B cell (primary cell): Measurements from ENCODE around the gene GPR137. TPM values are rescaled to one million over a fixed set of nuclear protein-coding genes. Genes with fewer than 3 reads are reported as not detected.

Experiments
- ATAC-seq: fragments of 200-7000 bp; cut with Tn5 transposase; one replicate; pipeline ENCODE4 v1.10.0; 2021; ENCODE audit warnings: low read depth, mild to moderate bottlenecking, moderate number of reproducible peaks, moderate library complexity
- CTCF ChIA-PET: fragments of 350-600 bp; sonication (Branson Sonifier 250); formaldehyde crosslinking; loops from one replicate; lab custom pipeline; 2021; ENCODE audit warnings: antibody characterized with exemption, inconsistent platforms; lab: Charles Lee
- POLR2A ChIA-PET: fragments of 350-600 bp; sonication (Branson Sonifier 250); formaldehyde crosslinking; loops from one replicate; lab custom pipeline; 2021; ENCODE audit warnings: antibody characterized with exemption; lab: Charles Lee
- DNase-seq: peaks from one replicate; pipeline ENCODE4 v3.0.0; 2013
- H2AFZ ChIP-seq: 2 replicates; pipeline ENCODE4 v1.6.1; 2012; ENCODE audit warnings: mild to moderate bottlenecking, low read depth, low read length; ENCODE audit not compliant: insufficient read depth, poor library complexity, severe bottlenecking
- H3K27ac ChIP-seq, 2 donors: 1 replicate in 1 of 2; 2 replicates in 1 of 2; pipeline ENCODE4 v1.5.1; 2012 to 2013; ENCODE audit warnings: low read length in 2 of 2, mild to moderate bottlenecking in 2 of 2, moderate library complexity in 1 of 2
- H3K27me3 ChIP-seq, 4 experiments: fragments of 200-600 bp in 1 of 4; sonication (generic) in 1 of 4; replicated peaks in 1 of 4; 1 replicate in 2 of 4; 2 replicates in 2 of 4; pipeline versions ENCODE4 v1.6.1 to v1.7.0; 2013 to 2016; ENCODE audit warnings: low read length in 3 of 4, mild to moderate bottlenecking in 2 of 4, mixed read lengths in 1 of 4, moderate library complexity in 1 of 4; ENCODE audit not compliant: insufficient read depth in 4 of 4, control insufficient read depth in 3 of 4; ENCODE audit errors: control extremely low read depth in 1 of 4
- H3K36me3 ChIP-seq, 2 experiments: replicated peaks in 1 of 2; 1 replicate in 1 of 2; 2 replicates in 1 of 2; pipeline versions ENCODE4 v1.6.1 to v1.7.1; 2013; ENCODE audit warnings: low read length in 1 of 2; ENCODE audit not compliant: insufficient read depth in 2 of 2, control insufficient read depth in 1 of 2; ENCODE audit errors: control extremely low read depth in 1 of 2, extremely low read depth in 1 of 2
- H3K4me1 ChIP-seq, 2 donors: fragments of 200-600 bp in 1 of 2; sonication (generic) in 1 of 2; 1 replicate in 1 of 2; 2 replicates in 1 of 2; pipeline versions ENCODE4 v1.5.1 to v1.6.1; 2013 to 2017; ENCODE audit warnings: low read length in 2 of 2; ENCODE audit not compliant: control insufficient read depth in 2 of 2, insufficient read depth in 2 of 2
- H3K4me2 ChIP-seq: replicated peaks from 2 replicates; pipeline ENCODE3; 2012; ENCODE audit warnings: mild to moderate bottlenecking, low read depth, low read length; ENCODE audit not compliant: poor library complexity, severe bottlenecking
- H3K4me3 ChIP-seq, 5 experiments: fragments of 200-600 bp in 1 of 5; sonication (generic) in 1 of 5; 1 replicate in 3 of 5; 2 replicates in 2 of 5; pipeline versions ENCODE4 v1.5.1 to v1.7.0; 2011 to 2016; ENCODE audit warnings: low read length in 4 of 5, mild to moderate bottlenecking in 4 of 5, low read depth in 2 of 5, control low read depth in 1 of 5, moderate library complexity in 1 of 5; ENCODE audit not compliant: insufficient read depth in 1 of 5; ENCODE audit errors: control extremely low read depth in 1 of 5, extremely low read depth in 1 of 5
- H3K79me2 ChIP-seq: fragments of 200-600 bp; sonication (generic); one replicate; pipeline ENCODE4 v1.6.0; 2016; ENCODE audit warnings: low read length; ENCODE audit not compliant: control insufficient read depth, insufficient read depth
- H3K9ac ChIP-seq: fragments of 200-600 bp; sonication (generic); 2 replicates; pipeline ENCODE4 v1.6.1; 2017; ENCODE audit warnings: mild to moderate bottlenecking, low read length, moderate library complexity
- H3K9me3 ChIP-seq, 3 donors: one replicate each; pipeline versions ENCODE4 v1.6.1 to v1.7.1; 2013; ENCODE audit warnings: low read length in 2 of 3; ENCODE audit not compliant: control insufficient read depth in 2 of 3, insufficient read depth in 1 of 3; ENCODE audit errors: control extremely low read depth in 1 of 3
- H4K20me1 ChIP-seq: 2 replicates; pipeline ENCODE4 v1.6.0; 2012; ENCODE audit warnings: mild to moderate bottlenecking, low read length; ENCODE audit not compliant: insufficient read depth, control insufficient read depth, poor library complexity, severe bottlenecking
- H3K27ac Mint-ChIP-seq: one replicate; pipeline ENCODE4 v1.8.0; 2021; ENCODE audit warnings: mixed read lengths
- H3K27me3 Mint-ChIP-seq: one replicate; pipeline ENCODE4 v1.8.0; 2021; ENCODE audit warnings: mixed read lengths
- H3K4me1 Mint-ChIP-seq: one replicate; pipeline ENCODE4 v1.8.0; 2021; ENCODE audit warnings: mixed read lengths
- H3K4me3 Mint-ChIP-seq: one replicate; pipeline ENCODE4 v1.8.0; 2021; ENCODE audit warnings: mixed read lengths
- H3K9me3 Mint-ChIP-seq: one replicate; pipeline ENCODE4 v1.8.0; 2022; ENCODE audit warnings: mixed read lengths; ENCODE audit not compliant: insufficient read depth
- CTCF ChIP-seq: fragments of 200-600 bp; IDR thresholded peaks from one replicate; pipeline ENCODE4 v1.8.0; 2022; ENCODE audit warnings: antibody characterized with exemption, mild to moderate bottlenecking
- EZH2 ChIP-seq: IDR thresholded peaks from 2 replicates; pipeline ENCODE4 v1.6.1; 2012; ENCODE audit warnings: borderline replicate concordance, low read depth, mild to moderate bottlenecking, moderate library complexity, low read length; ENCODE audit not compliant: insufficient read depth, poor library complexity, severe bottlenecking
- WGBS: methylation state at CpG from one replicate; pipeline ENCODE4 v1.1.5; 2013; ENCODE audit warnings: missing lambda C conversion rate; ENCODE audit not compliant: insufficient coverage; 5-methylcytosine and 5-hydroxymethylcytosine counted together
- intact Hi-C: fragments of 100-400 bp; cut with micrococcal nuclease; formaldehyde crosslinking; loops from one replicate; pipeline ENCODE4 v1.10.0; 2022
- polyA plus RNA-seq: library from polyadenylated mRNA; depleted of rRNA; stranded (reverse); fragments of >200 nt; gene quantifications from 2 replicates; pipeline ENCODE4 v1.2.3, GENCODE V29; 2012
- total RNA-seq, 2 donors: library from RNA; stranded (reverse); fragments of 120-200 nt in 1 of 2; gene quantifications; 1 replicate in 1 of 2; 2 replicates in 1 of 2; pipeline versions ENCODE4 v1.2.3 to v1.2.4, GENCODE V29; 2013 to 2022

The GPR137 gene
- total and polyA plus RNA-seq, 2 donors (not counting 1 experiment from before 2014, with no cell fraction given) = 49.9 to 66.1 TPM

- Mint-ChIP-seq H3K4me3 (peak overlapping the region; percentile 88), H3K4me1 (peaks cover 22% of the 10 kb centered on the region), H3K27me3 (no peaks in the 10 kb centered on the region), H3K27ac (peak overlapping the region; percentile 76), H3K9me3 (no peaks in the 10 kb centered on the region)
- no peak for TF ChIP-seq EZH2
- peak; percentile 39 for TF ChIP-seq CTCF
- intact Hi-C loops = no loop called here
- no peak for ATAC-seq
- peaks cover 17 to 30% of the 10 kb centered on the region in 2 donors for H3K4me1 ChIP-seq
- peak overlapping the region; percentile 76 for H3K9ac ChIP-seq
- CTCF ChIA-PET = interaction anchor here (0.7 to 10.4 kb wide), 12 partner anchors 11 to 103 kb away, joined by 3 to 141 read pairs (median 6); partner anchors contain the start of genes CATSPERZ, FERMT3, FKBP2 and NUDT22
- H3K27ac ChIP-seq = no peak overlapping the region
- H3K4me3 ChIP-seq = peak overlapping the region; percentile 39 to 87 (median 63)
- H3K4me2 ChIP-seq = peak overlapping the region; percentile 90
- H3K79me2 ChIP-seq = peaks cover 4% of the 10 kb centered on the region
- DNase-seq = peak; percentile 63
- H4K20me1 ChIP-seq = no peaks in the 10 kb centered on the region
- POLR2A ChIA-PET = interaction anchor here (0.7 to 1.2 kb wide), 5 partner anchors 10 to 48 kb away, joined by 3 to 6 read pairs (median 3); partner anchors contain the start of genes BAD and GPR137
- H3K27me3 ChIP-seq = no peaks in the 10 kb centered on the region
- no peaks in the 10 kb centered on the region for H3K36me3 ChIP-seq
- WGBS = 2% methylated on average over 14 of the region's 23 CpGs
- peak overlapping the region; percentile 82 for H2AFZ ChIP-seq
- H3K9me3 ChIP-seq = no peaks in the 10 kb centered on the region
Measured at GRCh38 chr11:64252003-64252872, 33.4 kb upstream of the GPR137 start.

- H3K27me3 ChIP-seq = no peaks in the 10 kb centered on the region
- H3K9me3 ChIP-seq = no peaks in the 10 kb centered on the region
- no peak overlapping the region for H2AFZ ChIP-seq
- no peaks in the 10 kb centered on the region for H3K36me3 ChIP-seq
- intact Hi-C loops = no loop called here
- POLR2A ChIA-PET = no interaction called here
- peak overlapping the region; percentile 90 for H3K4me2 ChIP-seq
- peaks cover 17 to 23% of the 10 kb centered on the region in 2 donors for H3K4me1 ChIP-seq
- Mint-ChIP-seq H3K9me3 (no peaks in the 10 kb centered on the region), H3K4me1 (peaks cover 18% of the 10 kb centered on the region), H3K27me3 (no peaks in the 10 kb centered on the region), H3K4me3 (peak overlapping the region; percentile 41), H3K27ac (no peak overlapping the region)
- peaks cover 4% of the 10 kb centered on the region for H3K79me2 ChIP-seq
- DNase-seq (no peak), ATAC-seq (no peak)
- no peak overlapping the region for H3K4me3 ChIP-seq
- WGBS = 91% methylated on average over 8 of the region's 8 CpGs
- CTCF ChIA-PET = interaction anchor here (3.8 to 10.4 kb wide), 3 partner anchors 16 to 49 kb away, joined by 25 to 141 read pairs (median 51); partner anchors contain the start of genes CATSPERZ and FERMT3
- no peak overlapping the region for H3K9ac ChIP-seq
- no peaks in the 10 kb centered on the region for H4K20me1 ChIP-seq
- TF ChIP-seq CTCF (no peak), EZH2 (no peak)
- no peak overlapping the region for H3K27ac ChIP-seq
Measured at GRCh38 chr11:64253043-64253442, 32.6 kb upstream of the GPR137 start.
